Hindlimb muscle (tissue), 1 donor: ENCODE results near the gene RGS5. TPM values are rescaled to one million over a fixed set of nuclear protein-coding genes. Genes with fewer than 3 reads are reported as not detected.

Experiments used
- DNase-seq: peaks from one replicate; pipeline ENCODE4 v3.0.0-alpha.2; 2013
- polyA plus RNA-seq: library from polyadenylated mRNA; unstranded; fragments of 120-200 nt; gene quantifications from one replicate; pipeline ENCODE4 v1.2.1, GENCODE V29; 2013; ENCODE audit not compliant: insufficient read length

RGS5 gene
- polyA plus RNA-seq, 1 donor = 20.6 TPM

GRCh38 chr1:163178628-163179027 is 24.1 kb downstream of the RGS5 start:
- DNase-seq = no peak

GRCh38 chr1:163176797-163177196 is 25.9 kb downstream of the RGS5 start:
- DNase-seq = no peak

GRCh38 chr1:163174524-163175437 is 27.9 kb downstream of the RGS5 start:
- peak; percentile 42 for DNase-seq

GRCh38 chr1:163173121-163173520 is 29.6 kb downstream of the RGS5 start:
- DNase-seq = no peak

- DNase-seq = no peak
These were observed 30.1 kb downstream of the RGS5 start for GRCh38 chr1:163172596-163172995.

- no peak for DNase-seq
These were observed 30.9 kb downstream of the RGS5 start for GRCh38 chr1:163171826-163172225.

- no peak for DNase-seq
These were observed 31.6 kb downstream of the RGS5 start for GRCh38 chr1:163170975-163171676.

GRCh38 chr1:163170331-163170730 is 32.4 kb downstream of the RGS5 start:
- DNase-seq = no peak

- DNase-seq = no peak
These were observed 33.2 kb downstream of the RGS5 start for GRCh38 chr1:163169553-163169952.

GRCh38 chr1:163168053-163168452 is 34.7 kb downstream of the RGS5 start:
- DNase-seq = no peak

GRCh38 chr1:163166886-163167555 is 35.7 kb downstream of the RGS5 start:
- DNase-seq = no peak

- no peak for DNase-seq
These were observed 37.6 kb downstream of the RGS5 start for GRCh38 chr1:163165119-163165518.

- no peak for DNase-seq
These were observed 38.7 kb downstream of the RGS5 start for GRCh38 chr1:163163881-163164582.

GRCh38 chr1:163163163-163163562 is 39.6 kb downstream of the RGS5 start:
- no peak for DNase-seq

GRCh38 chr1:163162381-163162914 is 40.3 kb downstream of the RGS5 start:
- DNase-seq = no peak

GRCh38 chr1:163161841-163162240 is 40.9 kb downstream of the RGS5 start:
- no peak for DNase-seq

- no peak for DNase-seq
These were observed 41.4 kb downstream of the RGS5 start for GRCh38 chr1:163161337-163161736.

- DNase-seq = no peak
These were observed 47.1 kb downstream of the RGS5 start for GRCh38 chr1:163155606-163156005.

GRCh38 chr1:163148911-163149310 is 53.8 kb downstream of the RGS5 start:
- DNase-seq = no peak

GRCh38 chr1:163147019-163147418 is 55.7 kb downstream of the RGS5 start:
- DNase-seq = no peak

GRCh38 chr1:163145435-163145834 is 57.3 kb downstream of the RGS5 start:
- DNase-seq = no peak

GRCh38 chr1:163144418-163144817 is 58.3 kb downstream of the RGS5 start:
- no peak for DNase-seq
